H1 (cell line): ENCODE measurements around the gene CAPN6. TPM values are rescaled to one million over a fixed set of nuclear protein-coding genes. Genes with fewer than 3 reads are reported as not detected.

Source experiments
- CTCF ChIA-PET: fragments of 300-600 bp; sonication (Branson Sonifier 250); formaldehyde crosslinking; loops from one replicate; lab custom pipeline; 2021; ENCODE audit not compliant: partially characterized antibody; lab: Charles Lee
- POLR2A ChIA-PET: fragments of 300-600 bp; sonication (Branson Sonifier 250); formaldehyde crosslinking; loops from one replicate; lab custom pipeline; 2021; ENCODE audit warnings: inconsistent platforms; ENCODE audit not compliant: partially characterized antibody; lab: Charles Lee
- DNase-seq, 2 experiments: peaks; one replicate each; pipeline versions ENCODE4 v3.0.0 to v3.0.0-alpha.2; 2010 to 2022; ENCODE audit warnings: low spot score in 2 of 2, low read depth in 1 of 2, mixed read lengths in 1 of 2
- FAIRE-seq: peaks from 2 replicates; lab custom pipeline; 2011; peaks lifted over from hg19 to GRCh38; lab: Jason Lieb, UNC
- H2AFZ ChIP-seq: 2 replicates; pipeline ENCODE4 v1.8.1; 2012; ENCODE audit warnings: low read length, inconsistent platforms
- H2AK5ac ChIP-seq: 2 replicates; pipeline ENCODE4 v1.6.1; 2013; ENCODE audit warnings: low read depth, low read length
- H2BK120ac ChIP-seq: replicated peaks from 2 replicates; pipeline ENCODE3; 2013; ENCODE audit warnings: low read depth, low read length, inconsistent platforms
- H2BK12ac ChIP-seq: 2 replicates; pipeline ENCODE4 v1.6.1; 2013; ENCODE audit warnings: low read depth, low read length
- H2BK15ac ChIP-seq: 2 replicates; pipeline ENCODE4 v1.6.1; 2013; ENCODE audit warnings: low read length
- H2BK20ac ChIP-seq: 2 replicates; pipeline ENCODE4 v1.6.1; 2013; ENCODE audit warnings: low read length
- H2BK5ac ChIP-seq: 2 replicates; pipeline ENCODE4 v1.6.1; 2013; ENCODE audit warnings: low read depth, low read length
- H3K14ac ChIP-seq: 2 replicates; pipeline ENCODE4 v1.6.1; 2013; ENCODE audit warnings: inconsistent platforms; ENCODE audit not compliant: insufficient read length
- H3K18ac ChIP-seq: 2 replicates; pipeline ENCODE4 v1.6.1; 2013; ENCODE audit warnings: low read length; ENCODE audit errors: extremely low read depth
- H3K23ac ChIP-seq: 2 replicates; pipeline ENCODE4 v1.6.1; 2013; ENCODE audit warnings: inconsistent platforms; ENCODE audit not compliant: insufficient read length
- H3K23me2 ChIP-seq: 2 replicates; pipeline ENCODE4 v1.6.1; 2013; ENCODE audit warnings: low read depth, low read length
- H3K27ac ChIP-seq: 2 replicates; pipeline ENCODE4 v1.6.1; 2011; ENCODE audit warnings: low read depth, low read length, inconsistent platforms
- H3K27me3 ChIP-seq, 4 experiments: replicated peaks in 1 of 4; 1 replicate in 1 of 4; 2 replicates in 3 of 4; pipeline versions ENCODE4 v1.6.1 to v1.8.1; 2011 to 2013; ENCODE audit warnings: low read length in 3 of 4, mild to moderate bottlenecking in 3 of 4, inconsistent platforms in 2 of 4, mixed read lengths in 2 of 4, moderate library complexity in 1 of 4; ENCODE audit not compliant: control insufficient read depth in 3 of 4, insufficient read depth in 3 of 4; ENCODE audit errors: extremely low read depth in 1 of 4
- H3K36me3 ChIP-seq, 4 experiments: 2 replicates each; pipeline versions ENCODE4 v1.6.1 to v1.8.1; 2011 to 2013; ENCODE audit warnings: mild to moderate bottlenecking in 4 of 4, low read length in 3 of 4, moderate library complexity in 2 of 4, control low read depth in 1 of 4, inconsistent platforms in 1 of 4; ENCODE audit not compliant: insufficient read depth in 4 of 4, control insufficient read depth in 2 of 4
- H3K4ac ChIP-seq: replicated peaks from 2 replicates; pipeline ENCODE3; 2013; ENCODE audit warnings: low read length, low read depth, mixed read lengths, inconsistent platforms; ENCODE audit not compliant: insufficient read length
- H3K4me1 ChIP-seq, 4 experiments: replicated peaks in 1 of 4; 1 replicate in 1 of 4; 2 replicates in 3 of 4; pipeline versions ENCODE4 v1.6.1 to v1.8.1; 2011 to 2013; ENCODE audit warnings: low read length in 3 of 4, inconsistent platforms in 2 of 4, mixed read lengths in 1 of 4; ENCODE audit not compliant: insufficient read depth in 4 of 4, control insufficient read depth in 3 of 4
- H3K4me2 ChIP-seq, 2 experiments: 2 replicates each; pipeline versions ENCODE4 v1.6.1 to v1.8.1; 2011 to 2013; ENCODE audit warnings: low read depth in 2 of 2, low read length in 2 of 2, control low read depth in 1 of 2, inconsistent platforms in 1 of 2, mild to moderate bottlenecking in 1 of 2; ENCODE audit not compliant: insufficient read depth in 1 of 2
- H3K4me3 ChIP-seq, 4 experiments: fragments of 200-600, 300-600 bp in 1 of 4; sonication (generic), shearing (Covaris generic), sonication (Bioruptor Twin) in 1 of 4; 2 replicates each; pipeline versions ENCODE4 v1.5.1 to v1.8.1; 2011 to 2016; ENCODE audit warnings: low read length in 4 of 4, low read depth in 3 of 4, control low read depth in 2 of 4, inconsistent platforms in 2 of 4, mild to moderate bottlenecking in 2 of 4, mixed read lengths in 1 of 4, moderate library complexity in 1 of 4; ENCODE audit not compliant: insufficient read depth in 2 of 4; ENCODE audit errors: extremely low read depth in 1 of 4
- H3K56ac ChIP-seq: replicated peaks from 2 replicates; pipeline ENCODE3; 2013; ENCODE audit warnings: low read depth, mild to moderate bottlenecking, mixed read lengths, low read length, inconsistent platforms; ENCODE audit not compliant: insufficient read length
- H3K79me1 ChIP-seq: 2 replicates; pipeline ENCODE4 v1.6.1; 2013; ENCODE audit warnings: low read depth, low read length, control low read depth
- H3K79me2 ChIP-seq, 2 experiments: 2 replicates each; pipeline versions ENCODE4 v1.6.1 to v1.8.1; 2012 to 2013; ENCODE audit warnings: low read length in 2 of 2, mild to moderate bottlenecking in 2 of 2, inconsistent platforms in 1 of 2; ENCODE audit not compliant: insufficient read depth in 2 of 2, control insufficient read depth in 1 of 2
- H3K9ac ChIP-seq, 4 experiments: replicated peaks in 1 of 4; 1 replicate in 1 of 4; 2 replicates in 3 of 4; pipeline versions ENCODE4 v1.6.1 to v1.8.1; 2011 to 2013; ENCODE audit warnings: low read depth in 3 of 4, low read length in 3 of 4, control low read depth in 2 of 4, mild to moderate bottlenecking in 2 of 4, moderate library complexity in 2 of 4, inconsistent platforms in 1 of 4; ENCODE audit errors: extremely low read depth in 1 of 4
- H3K9me3 ChIP-seq, 2 experiments: 2 replicates each; pipeline versions ENCODE4 v1.6.1 to v1.8.1; 2012 to 2013; ENCODE audit warnings: mild to moderate bottlenecking in 2 of 2, moderate library complexity in 2 of 2, control low read depth in 1 of 2, inconsistent platforms in 1 of 2, low read depth in 1 of 2, low read length in 1 of 2, mixed read lengths in 1 of 2; ENCODE audit not compliant: insufficient read depth in 2 of 2
- H4K20me1 ChIP-seq, 2 experiments: replicated peaks in 1 of 2; 2 replicates each; pipeline versions ENCODE3 to v1.8.1; 2011 to 2013; ENCODE audit warnings: inconsistent platforms in 2 of 2, low read length in 2 of 2, mild to moderate bottlenecking in 1 of 2; ENCODE audit not compliant: insufficient read depth in 2 of 2, control insufficient read depth in 1 of 2
- H4K5ac ChIP-seq: 2 replicates; pipeline ENCODE4 v1.6.1; 2013; ENCODE audit warnings: low read length, low read depth, mixed read lengths, inconsistent platforms; ENCODE audit not compliant: insufficient read length
- H4K8ac ChIP-seq: 2 replicates; pipeline ENCODE4 v1.8.0; 2013; ENCODE audit warnings: mild to moderate bottlenecking, moderate library complexity, low read length, inconsistent platforms; ENCODE audit not compliant: insufficient read depth; ENCODE audit errors: extremely low read depth
- H4K91ac ChIP-seq: replicated peaks from 2 replicates; pipeline ENCODE3; 2013; ENCODE audit warnings: low read length, mixed read lengths, inconsistent platforms; ENCODE audit not compliant: insufficient read length
- ATF3 ChIP-seq: IDR thresholded peaks from 2 replicates; pipeline ENCODE4 v1.6.1; 2011; ENCODE audit warnings: low read depth, mild to moderate bottlenecking, low read length; ENCODE audit not compliant: insufficient read depth
- CEBPB ChIP-seq: IDR thresholded peaks from 2 replicates; pipeline ENCODE4 v1.6.1; 2012; ENCODE audit warnings: low read depth, low read length
- CHD1 ChIP-seq: IDR thresholded peaks from 2 replicates; pipeline ENCODE4 v1.6.1; 2012; ENCODE audit warnings: low read depth, low read length, improper control_type of control experiment
- E2F6 ChIP-seq: IDR thresholded peaks from 2 replicates; pipeline ENCODE4 v1.6.1; 2012; ENCODE audit warnings: inconsistent platforms
- EGR1 ChIP-seq: IDR thresholded peaks from 2 replicates; pipeline ENCODE4 v1.6.1; 2011; ENCODE audit warnings: low read depth, low read length, borderline replicate concordance
- MAX ChIP-seq: IDR thresholded peaks from 2 replicates; pipeline ENCODE4 v1.6.1; 2012; ENCODE audit warnings: inconsistent platforms
- PHF8 ChIP-seq: fragments of 200-600 bp; sonication (generic); conservative IDR thresholded peaks from 2 replicates; pipeline ENCODE4 v1.7.1; 2012; ENCODE audit warnings: low read depth, mild to moderate bottlenecking, inconsistent platforms, low read length, moderate library complexity
- SIN3A ChIP-seq, 2 experiments: IDR thresholded peaks in 1 of 2; conservative IDR thresholded peaks in 1 of 2; 2 replicates each; pipeline ENCODE4 v1.6.1; 2011 to 2012; ENCODE audit warnings: low read length in 2 of 2, improper control_type of control experiment in 1 of 2, low read depth in 1 of 2, mild to moderate bottlenecking in 1 of 2
- SIX5 ChIP-seq: IDR thresholded peaks from 2 replicates; pipeline ENCODE4 v1.6.1; 2011; ENCODE audit warnings: mild to moderate bottlenecking, low read depth, low read length
- SRF ChIP-seq: IDR thresholded peaks from 2 replicates; pipeline ENCODE4 v1.6.1; 2011; ENCODE audit warnings: mild to moderate bottlenecking, low read depth, low read length, moderate library complexity
- TCF12 ChIP-seq: IDR thresholded peaks from 2 replicates; pipeline ENCODE4 v1.6.1; 2011; ENCODE audit warnings: low read depth, mild to moderate bottlenecking, low read length
- USF2 ChIP-seq: IDR thresholded peaks from 2 replicates; pipeline ENCODE4 v1.6.1; 2011; ENCODE audit warnings: low read length, improper control_type of control experiment
- WGBS, 2 experiments: shearing (Covaris generic) in 1 of 2; methylation state at CpG; one replicate each; pipeline versions ENCODE4 v1.1.6 to v1.1.7; 2013 to 2015; ENCODE audit warnings: low lambda C conversion rate in 2 of 2, mixed read lengths in 2 of 2, inconsistent platforms in 1 of 2, low coverage in 1 of 2, missing lambda C conversion rate in 1 of 2; ENCODE audit not compliant: insufficient replicate concordance in 2 of 2, insufficient coverage in 1 of 2, insufficient read length in 1 of 2; ENCODE audit errors: extremely low coverage in 1 of 2, missing lambda C conversion rate in 1 of 2; 5-methylcytosine and 5-hydroxymethylcytosine counted together
- polyA plus RNA-seq, 7 experiments: library from polyadenylated mRNA; depleted of rRNA in 3 of 7; stranded (reverse) in 5 of 7; unstranded in 2 of 7; fragments of >200 nt in 5 of 7; fragments of 200-250 nt in 2 of 7; gene quantifications; 1 replicate in 5 of 7; 2 replicates in 1 of 7; 4 replicates in 1 of 7; pipeline versions ENCODE4 v1.2.1 to v1.2.3, GENCODE V29; 2011 to 2013; ENCODE audit warnings: missing spikeins in 2 of 7, mixed read lengths in 2 of 7
- total RNA-seq: library from RNA; stranded (reverse); fragmentation: NEBNext Ultra II Directional; extraction: Animal tissue kit (Norgen Biotek cat#: 25700); gene quantifications from 2 replicates; pipeline ENCODE4 v1.2.1, GENCODE V29; 2021

The CAPN6 gene
- total and polyA plus RNA-seq, 2 of the 8 experiments (the other 6 are each of a cell fraction or from before 2014, with no cell fraction given): 5.3 to 10.6 TPM

GRCh38 chrX:111260451-111260850 is 9.8 kb downstream of the CAPN6 start:
- H2AK5ac ChIP-seq: no peak overlapping the region
- H3K27ac ChIP-seq: no peak overlapping the region
- no peaks in the 10 kb centered on the region for H3K4me1 ChIP-seq
- H3K4me3 ChIP-seq: no peak overlapping the region
- no peak for FAIRE-seq
- no peak overlapping the region for H3K9ac ChIP-seq
- no peak overlapping the region for H2AFZ ChIP-seq
- no peak overlapping the region for H3K56ac ChIP-seq
- ChIA-PET CTCF (interaction anchor here (1.1 to 4.4 kb wide), 2 partner anchors 16 to 187 kb away, joined by 5 to 15 read pairs; no protein-coding TSS in a partner anchor), POLR2A (no interaction called here)
- no peak overlapping the region for H4K91ac ChIP-seq
- H4K20me1 ChIP-seq: no peaks in the 10 kb centered on the region
- H2BK12ac ChIP-seq: no peak overlapping the region
- H3K9me3 ChIP-seq: no peaks in the 10 kb centered on the region
- H2BK15ac ChIP-seq: no peak overlapping the region
- DNase-seq: no peak
- no peaks in the 10 kb centered on the region for H3K23me2 ChIP-seq
- no peak overlapping the region for H4K8ac ChIP-seq
- H4K5ac ChIP-seq: no peak overlapping the region
- H3K27me3 ChIP-seq: no peaks in the 10 kb centered on the region
- no peak overlapping the region for H3K14ac ChIP-seq
- WGBS, 2 experiments: 76% methylated on average over 3 of the region's 3 CpGs; no CpG with 5 or more reads in 1 of the 2 experiments
- H3K23ac ChIP-seq: no peak overlapping the region
- H3K79me2 ChIP-seq: no peaks in the 10 kb centered on the region
- no peak overlapping the region for H3K4me2 ChIP-seq
- no peaks in the 10 kb centered on the region for H3K36me3 ChIP-seq
- H3K4ac ChIP-seq: no peak overlapping the region
- no peak overlapping the region for H3K18ac ChIP-seq
- H2BK120ac ChIP-seq: no peak overlapping the region
- H3K79me1 ChIP-seq: no peaks in the 10 kb centered on the region
- no peak overlapping the region for H2BK5ac ChIP-seq
- H2BK20ac ChIP-seq: no peak overlapping the region
- TF ChIP-seq TCF12: no peak
- TF ChIP-seq MAX: no peak
- TF ChIP-seq CEBPB: no peak
- no peak for TF ChIP-seq SRF
- no peak for TF ChIP-seq SIN3A (conservative IDR thresholded peaks at IDR 0.05 in 1 of 2, IDR thresholded peaks at IDR 0.05 in 1 of 2; ENCODE audit: low read depth in 1 of 2, low read length in 2 of 2)
- no peak for TF ChIP-seq CHD1
- TF ChIP-seq ATF3: no peak
- no peak for TF ChIP-seq E2F6
- no peak for TF ChIP-seq PHF8
- TF ChIP-seq EGR1: no peak
- no peak for TF ChIP-seq SIX5
- TF ChIP-seq USF2: no peak
